GM18502 (cell line): ENCODE measurements around the gene EFCAB11.

Source experiments
- ATAC-seq: cut with Tn5 transposase; IDR thresholded peaks from one replicate; pipeline ENCODE4 v1.9.1; 2021; ENCODE audit warnings: mild to moderate bottlenecking; ENCODE audit not compliant: unreplicated experiment, poor library complexity

Gene EFCAB11

GRCh38 chr14:89957791-89958190, 3.3 kb upstream of the EFCAB11 start:
- ATAC-seq: no peak

DNA sequence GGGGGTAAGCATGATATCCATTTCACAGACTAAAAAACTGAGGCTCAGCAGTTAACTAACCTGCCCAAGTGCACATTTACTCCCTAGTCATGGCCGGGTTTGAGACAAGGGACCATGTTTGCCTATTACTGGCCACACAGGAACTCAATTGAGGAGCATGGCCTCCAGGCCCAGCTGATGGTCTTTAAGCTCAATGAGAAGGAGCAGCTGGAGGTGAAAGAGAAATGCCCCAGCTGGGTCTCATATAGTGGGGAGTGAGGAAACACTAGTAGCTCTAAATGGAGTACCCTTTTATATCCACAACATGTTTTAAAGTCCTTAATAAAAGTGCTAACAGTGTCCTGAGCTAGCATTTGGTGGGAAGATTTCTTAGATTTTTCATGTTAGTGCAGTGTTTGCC, 2.8 kb upstream of the EFCAB11 start:
- ATAC-seq: no peak

DNA sequence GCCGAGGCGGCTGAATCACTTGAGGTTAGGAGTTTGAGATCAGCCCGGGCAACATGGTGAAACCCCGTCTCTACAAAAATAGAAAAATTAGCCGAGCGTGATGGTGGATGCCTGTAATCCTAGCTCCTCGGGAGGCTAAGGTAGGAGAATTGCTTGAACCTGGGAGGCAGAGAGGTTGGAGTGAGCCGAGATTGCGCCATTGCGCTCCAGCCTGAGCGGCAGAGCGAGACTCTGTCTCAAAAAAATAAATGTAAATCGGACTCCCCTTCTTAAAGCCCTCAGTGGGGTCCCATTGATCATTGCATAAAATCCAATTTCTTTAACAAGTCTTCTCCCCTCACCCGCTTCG, 2.1 kb upstream of the EFCAB11 start:
- no peak for ATAC-seq

- ATAC-seq: peak; percentile 63
Measured at GRCh38 chr14:89955745-89956660, 1.5 kb upstream of the EFCAB11 start, which contains the start of gene TDP1. TDP1 (plus strand) TSS chr14:89955927; CDS start chr14:89963115, 7,188 bp downstream.

GRCh38 chr14:89955022-89955744, 653 bp upstream of the EFCAB11 start:
- peak; percentile 19 for ATAC-seq

DNA sequence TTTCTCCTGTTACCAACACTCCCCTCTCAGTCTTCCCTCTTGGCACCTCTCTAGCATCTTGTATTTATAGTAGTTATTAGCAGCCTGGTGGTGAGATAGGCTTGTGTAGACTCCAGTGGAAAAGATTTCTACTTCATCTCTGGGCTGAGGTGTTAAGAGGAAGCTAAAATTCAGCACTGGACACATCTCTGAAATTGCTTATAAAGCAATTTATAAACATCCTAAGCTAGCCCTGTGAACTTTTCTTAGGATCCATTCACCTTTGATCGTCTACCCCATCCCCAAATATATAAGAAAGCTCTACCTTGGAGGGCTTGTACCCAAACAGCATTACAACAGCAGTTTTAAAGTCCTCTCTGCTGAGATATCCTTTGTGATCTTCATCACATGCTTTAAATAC, 928 bp downstream of the EFCAB11 start:
- no peak for ATAC-seq

DNA sequence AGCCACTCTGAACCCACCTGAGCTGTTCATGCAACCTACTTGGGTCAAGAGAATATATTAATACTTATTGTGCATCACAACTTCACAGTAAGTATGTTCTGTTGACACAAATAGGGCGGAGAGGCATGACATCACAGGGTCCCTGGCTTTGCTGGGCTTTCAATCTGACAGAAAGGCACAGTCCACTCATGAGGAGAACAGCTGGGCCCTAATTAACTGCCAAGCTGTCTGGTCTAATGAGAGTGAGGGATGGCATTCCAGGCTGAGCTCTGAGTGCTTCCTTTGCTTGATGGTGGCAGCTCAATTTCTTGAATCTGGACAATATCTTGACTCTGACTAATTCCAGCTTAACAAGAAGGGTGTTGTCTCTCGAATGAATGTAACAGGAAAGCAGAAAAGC, 2.0 kb downstream of the EFCAB11 start:
- ATAC-seq: no peak

DNA sequence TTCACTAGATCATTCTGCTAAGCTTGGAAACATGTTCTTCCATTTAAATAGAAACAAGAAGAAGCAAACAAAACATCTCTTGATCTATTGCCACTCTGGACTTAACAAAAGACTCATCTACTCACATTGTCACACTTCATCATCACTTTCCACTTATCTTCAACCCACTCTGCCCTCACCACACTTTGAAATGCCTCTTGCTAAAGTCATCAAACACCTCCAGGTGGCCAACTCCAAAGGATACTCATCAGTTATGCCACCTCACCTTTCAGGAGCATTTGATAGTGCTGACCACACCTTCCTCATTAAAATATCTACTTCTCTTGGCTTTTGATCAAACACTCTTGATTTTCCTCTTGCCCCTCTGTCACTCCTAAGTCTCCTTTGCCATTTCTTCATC, 7.2 kb downstream of the EFCAB11 start:
- ATAC-seq: no peak

DNA sequence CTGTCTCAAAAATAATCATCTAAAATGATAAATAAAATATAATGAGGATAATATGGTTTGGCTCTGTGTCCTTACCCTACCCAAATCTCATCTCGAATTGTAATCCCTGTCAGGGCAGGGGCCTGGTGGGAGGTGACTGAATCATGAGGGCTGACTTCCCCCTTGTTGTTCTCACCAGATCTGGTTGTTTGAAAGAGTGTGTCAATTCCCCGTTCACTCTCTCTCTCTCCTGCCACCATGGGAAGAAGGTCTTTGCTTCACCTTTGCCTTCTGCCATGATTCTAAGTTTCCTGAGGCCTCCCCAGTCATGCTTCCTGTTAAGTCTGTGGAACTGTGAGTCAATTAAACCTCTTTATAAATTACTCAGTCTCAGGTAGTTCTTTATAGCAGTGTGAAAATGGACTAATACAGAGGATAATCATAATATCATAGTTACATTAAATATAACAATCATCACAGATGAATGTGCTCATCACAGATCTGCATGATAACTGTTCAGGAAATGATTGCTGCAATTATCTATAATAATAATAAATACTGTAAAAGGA, 12.6 kb downstream of the EFCAB11 start:
- no peak for ATAC-seq

- ATAC-seq: no peak
Measured at GRCh38 chr14:89936654-89937185, 17.8 kb downstream of the EFCAB11 start.

GRCh38 chr14:89933002-89933401, 21.5 kb downstream of the EFCAB11 start:
- ATAC-seq: no peak

- no peak for ATAC-seq
Measured at GRCh38 chr14:89927186-89927865, 27.2 kb downstream of the EFCAB11 start.

DNA sequence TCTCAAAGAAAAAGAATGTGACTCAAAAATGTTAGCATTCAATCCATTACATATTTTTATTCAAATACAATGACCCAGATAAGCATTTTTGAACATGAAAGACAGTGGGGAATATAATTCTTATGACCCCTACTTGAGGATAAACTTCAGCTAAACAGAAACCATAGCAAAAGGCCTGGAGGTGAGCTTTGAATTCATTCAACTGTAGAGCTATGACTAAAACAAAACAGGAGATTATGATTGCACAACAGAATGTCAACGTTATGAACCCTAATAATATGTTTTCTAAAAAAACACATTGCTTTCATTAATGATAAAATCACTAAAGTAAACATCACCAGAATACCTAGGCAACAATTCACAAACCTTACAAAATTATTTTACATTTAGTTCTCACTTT, 27.8 kb downstream of the EFCAB11 start:
- no peak for ATAC-seq

DNA sequence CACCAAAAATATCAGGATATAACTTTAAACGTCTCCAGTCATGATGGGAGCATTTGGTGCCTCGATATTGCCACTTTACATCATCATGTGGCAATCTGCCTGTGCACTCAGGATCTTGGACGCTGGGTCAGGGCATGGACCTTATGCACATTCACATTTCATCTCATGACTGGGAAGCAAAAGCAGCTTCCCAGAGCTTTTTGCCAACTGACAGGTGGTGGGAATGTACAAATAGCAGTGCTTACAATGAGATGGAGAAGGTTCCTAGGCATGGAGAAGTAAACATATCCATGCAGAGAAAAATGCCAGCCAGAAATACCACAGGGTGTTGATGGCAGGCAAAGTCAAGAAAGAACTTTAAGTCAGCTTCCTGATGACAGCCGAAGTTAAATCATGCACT, 30.3 kb downstream of the EFCAB11 start:
- no peak for ATAC-seq

GRCh38 chr14:89922031-89922907, 32.3 kb downstream of the EFCAB11 start:
- no peak for ATAC-seq

DNA sequence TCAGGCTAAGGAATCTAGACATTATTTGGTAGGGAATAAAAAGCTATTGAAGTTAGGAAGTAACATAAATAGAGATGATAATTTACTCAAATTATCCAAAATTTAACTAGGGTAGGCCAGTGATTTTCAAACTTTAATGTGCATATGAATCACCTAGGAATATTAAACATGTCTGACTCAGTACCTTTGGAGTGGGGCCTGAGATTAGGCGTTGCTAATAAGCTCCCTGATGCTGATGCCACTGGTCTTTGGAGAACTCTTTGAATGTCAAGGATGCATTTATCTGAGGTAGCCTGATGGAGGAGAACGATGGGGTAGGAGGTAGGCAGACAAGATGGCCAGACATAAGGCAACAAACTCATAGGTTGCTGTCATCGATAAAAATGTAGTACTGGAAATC, 33.2 kb downstream of the EFCAB11 start:
- no peak for ATAC-seq

- no peak for ATAC-seq
Measured at GRCh38 chr14:89920056-89920455, 34.5 kb downstream of the EFCAB11 start.

GRCh38 chr14:89918721-89919120, 35.8 kb downstream of the EFCAB11 start:
- ATAC-seq: no peak

GRCh38 chr14:89915114-89915878, 39.2 kb downstream of the EFCAB11 start:
- ATAC-seq: no peak
